ENCODE results near the gene FBXL17. TPM values are rescaled to one million over a fixed set of nuclear protein-coding genes. Genes with fewer than 3 reads are reported as not detected.

The FBXL17 gene
- total RNA-seq, 1 donor from 2014 or later, result 49.4 TPM

GRCh38 chr5:108371263-108371662 is 10.6 kb downstream of the FBXL17 start:
- Histone ChIP-seq H3K4me3 (no peak overlapping the region), H3K36me3 (peaks cover 13% of the 10 kb centered on the region), H3K27ac (replicated peaks) (no peak overlapping the region), H3K4me1 (peaks cover 27% of the 10 kb centered on the region), H3K9me3 (replicated peaks) (peaks cover 44% of the 10 kb centered on the region), H3K27me3 (ENCODE audit: low read depth) (no peaks in the 10 kb centered on the region)
- TF ChIP-seq CTCF (IDR thresholded peaks at IDR 0.05; ENCODE audit: borderline replicate concordance), result no peak
- no peak for DNase-seq
- intact Hi-C loops (cut with micrococcal nuclease), result no loop called here

GRCh38 chr5:108369167-108369566 is 12.7 kb downstream of the FBXL17 start:
- Histone ChIP-seq H3K27ac (replicated peaks) (no peak overlapping the region), H3K36me3 (peaks cover 18% of the 10 kb centered on the region), H3K9me3 (replicated peaks) (peaks cover 23% of the 10 kb centered on the region), H3K4me1 (peaks cover 27% of the 10 kb centered on the region), H3K4me3 (no peak overlapping the region), H3K27me3 (ENCODE audit: low read depth) (no peaks in the 10 kb centered on the region)
- DNase-seq, result no peak
- no peak for TF ChIP-seq CTCF (IDR thresholded peaks at IDR 0.05; ENCODE audit: borderline replicate concordance)
- intact Hi-C loops (cut with micrococcal nuclease), result no loop called here

GRCh38 chr5:108367679-108368334 is 14.1 kb downstream of the FBXL17 start:
- Histone ChIP-seq H3K4me3 (no peak overlapping the region), H3K36me3 (peaks cover 18% of the 10 kb centered on the region), H3K27ac (replicated peaks) (no peak overlapping the region), H3K4me1 (peaks cover 27% of the 10 kb centered on the region), H3K27me3 (ENCODE audit: low read depth) (no peaks in the 10 kb centered on the region), H3K9me3 (replicated peaks) (peaks cover 13% of the 10 kb centered on the region)
- DNase-seq, result no peak
- TF ChIP-seq CTCF (IDR thresholded peaks at IDR 0.05; ENCODE audit: borderline replicate concordance), result no peak
- intact Hi-C loops (cut with micrococcal nuclease), result no loop called here

- Histone ChIP-seq H3K27ac (replicated peaks) (peak overlapping the region; percentile 9), H3K27me3 (ENCODE audit: low read depth) (no peaks in the 10 kb centered on the region), H3K9me3 (replicated peaks) (peaks cover 3% of the 10 kb centered on the region), H3K4me3 (no peak overlapping the region), H3K36me3 (peaks cover 18% of the 10 kb centered on the region), H3K4me1 (peaks cover 34% of the 10 kb centered on the region)
- DNase-seq, result no peak
- no peak for TF ChIP-seq CTCF (IDR thresholded peaks at IDR 0.05; ENCODE audit: borderline replicate concordance)
- intact Hi-C loops (cut with micrococcal nuclease), result no loop called here
Observed at GRCh38 chr5:108366500-108366899, 15.4 kb downstream of the FBXL17 start.

GRCh38 chr5:108361771-108362170 is 20.1 kb downstream of the FBXL17 start:
- Histone ChIP-seq H3K27me3 (ENCODE audit: low read depth) (no peaks in the 10 kb centered on the region), H3K9me3 (replicated peaks) (no peaks in the 10 kb centered on the region), H3K4me1 (peaks cover 14% of the 10 kb centered on the region), H3K27ac (replicated peaks) (no peak overlapping the region), H3K36me3 (peaks cover 20% of the 10 kb centered on the region), H3K4me3 (no peak overlapping the region)
- no peak for TF ChIP-seq CTCF (IDR thresholded peaks at IDR 0.05; ENCODE audit: borderline replicate concordance)
- DNase-seq, result no peak
- intact Hi-C loops (cut with micrococcal nuclease), result no loop called here

Data from left ventricle myocardium inferior (tissue), 1 donor.